ENCODE measurements around the gene VDAC2.

Gene VDAC2

DNA sequence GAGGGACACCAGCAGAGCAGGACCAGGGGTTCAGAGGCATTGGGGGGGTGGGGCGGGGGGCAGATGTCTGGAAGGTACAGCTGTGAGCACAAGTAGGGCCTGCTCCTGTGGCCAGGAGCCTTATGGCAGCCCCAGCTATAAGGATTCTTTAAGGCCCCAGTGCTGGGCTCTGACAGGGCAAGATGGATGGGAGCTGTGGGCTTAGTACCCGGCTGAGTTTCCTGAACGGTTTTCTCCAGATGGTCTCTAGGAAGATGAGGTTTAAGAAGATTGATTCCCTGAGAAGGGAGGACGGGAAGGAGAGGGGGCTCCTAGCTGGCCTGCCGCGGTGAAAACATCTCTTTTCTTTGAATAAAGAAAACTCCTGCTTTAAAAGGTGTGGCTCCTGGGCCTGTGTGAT lies 55.3 kb downstream of the VDAC2 start:
- Histone ChIP-seq H3K27me3 (ENCODE audit: insufficient read depth, low read length, poor library complexity) (no peaks in the 10 kb centered on the region), H3K27ac (ENCODE audit: low read depth, low read length) (no peak overlapping the region), H3K4me3 (ENCODE audit: low read length) (no peak overlapping the region), H2BK15ac (replicated peaks; ENCODE audit: low read depth) (no peak overlapping the region), H3K23ac (ENCODE audit: low read length) (no peak overlapping the region), H3K18ac (ENCODE audit: low read length) (no peak overlapping the region), H3K9ac (ENCODE audit: low read length) (no peak overlapping the region), H2BK120ac (ENCODE audit: low read depth, low read length) (no peak overlapping the region), H3K79me1 (ENCODE audit: low read length) (no peaks in the 10 kb centered on the region), H3K79me2 (ENCODE audit: control insufficient read depth, insufficient read depth, low read length) (no peaks in the 10 kb centered on the region), H3K4me2 (ENCODE audit: low read length) (no peak overlapping the region), H4K5ac (ENCODE audit: low read length) (no peak overlapping the region), H3K4me1 (ENCODE audit: control insufficient read depth, low read depth, low read length) (no peaks in the 10 kb centered on the region), H3K4ac (ENCODE audit: low read depth, low read length) (no peak overlapping the region), H3K56ac (ENCODE audit: low read length) (no peak overlapping the region), H2AK5ac (ENCODE audit: low read length) (no peak overlapping the region), H2BK5ac (ENCODE audit: low read length) (no peak overlapping the region), H3K36me3 (ENCODE audit: control insufficient read depth, insufficient read depth, low read length) (no peaks in the 10 kb centered on the region), H4K8ac (ENCODE audit: low read depth, low read length) (no peak overlapping the region)
- no CpG with 5 or more reads among the region's 6 CpGs for WGBS (ENCODE audit: extremely low coverage, insufficient coverage, low lambda C conversion rate)
- no peak for DNase-seq

DNA sequence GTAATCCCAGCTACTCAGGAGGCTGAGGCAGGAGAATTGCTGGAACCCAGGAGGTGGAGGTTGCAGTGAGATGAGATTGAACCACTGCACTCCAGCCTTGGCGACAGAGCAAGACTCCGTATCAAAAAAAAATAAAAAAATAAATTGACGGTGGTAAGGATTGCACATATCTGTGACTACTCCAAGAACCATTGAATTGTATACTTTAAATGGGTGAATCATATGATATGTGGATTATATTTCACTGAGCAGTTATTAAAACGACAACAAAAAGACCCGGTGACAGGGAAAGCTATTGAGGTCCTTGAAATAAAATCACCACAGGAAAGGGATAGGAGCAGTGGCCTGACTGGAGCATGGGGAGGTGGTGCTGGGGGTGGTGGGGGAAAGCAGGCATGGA lies 56.3 kb downstream of the VDAC2 start:
- H3K27me3 ChIP-seq (ENCODE audit: insufficient read depth, low read length, poor library complexity) = no peaks in the 10 kb centered on the region
- no peak overlapping the region for H3K27ac ChIP-seq (ENCODE audit: low read depth, low read length)
- no peak overlapping the region for H3K56ac ChIP-seq (ENCODE audit: low read length)
- no peak overlapping the region for H4K5ac ChIP-seq (ENCODE audit: low read length)
- no peaks in the 10 kb centered on the region for H3K4me1 ChIP-seq (ENCODE audit: control insufficient read depth, low read depth, low read length)
- H3K18ac ChIP-seq (ENCODE audit: low read length) = no peak overlapping the region
- no peaks in the 10 kb centered on the region for H3K79me1 ChIP-seq (ENCODE audit: low read length)
- DNase-seq = no peak
- H3K79me2 ChIP-seq (ENCODE audit: control insufficient read depth, insufficient read depth, low read length) = no peaks in the 10 kb centered on the region
- H2BK120ac ChIP-seq (ENCODE audit: low read depth, low read length) = no peak overlapping the region
- WGBS (ENCODE audit: extremely low coverage, insufficient coverage, low lambda C conversion rate) = no CpG with 5 or more reads among the region's 5 CpGs
- no peak overlapping the region for H2AK5ac ChIP-seq (ENCODE audit: low read length)
- no peak overlapping the region for H2BK15ac ChIP-seq (replicated peaks; ENCODE audit: low read depth)
- no peak overlapping the region for H4K8ac ChIP-seq (ENCODE audit: low read depth, low read length)
- no peak overlapping the region for H2BK5ac ChIP-seq (ENCODE audit: low read length)
- no peak overlapping the region for H3K4me3 ChIP-seq (ENCODE audit: low read length)
- H3K9ac ChIP-seq (ENCODE audit: low read length) = no peak overlapping the region
- H3K36me3 ChIP-seq (ENCODE audit: control insufficient read depth, insufficient read depth, low read length) = no peaks in the 10 kb centered on the region
- H3K23ac ChIP-seq (ENCODE audit: low read length) = no peak overlapping the region
- no peak overlapping the region for H3K4me2 ChIP-seq (ENCODE audit: low read length)
- H3K4ac ChIP-seq (ENCODE audit: low read depth, low read length) = no peak overlapping the region

DNA sequence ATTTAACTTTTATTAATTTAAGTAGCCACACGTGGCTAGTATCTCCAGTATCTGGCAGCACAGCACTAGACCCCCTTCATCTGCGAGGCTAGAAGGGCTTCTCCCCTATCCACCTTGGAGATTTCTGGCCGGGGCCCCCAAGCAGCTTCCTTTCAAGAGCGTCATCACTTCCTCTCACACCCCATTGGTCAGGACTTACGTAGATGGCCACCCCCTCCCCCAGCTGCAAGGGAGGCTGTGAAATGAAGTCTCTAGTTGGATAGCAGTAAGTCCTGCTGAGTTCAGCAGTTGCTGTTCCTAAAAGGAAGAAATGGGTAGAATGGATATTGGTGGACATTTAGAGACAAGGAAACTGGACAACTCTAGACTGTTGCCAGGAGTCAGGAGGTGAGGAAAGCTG lies 59.0 kb downstream of the VDAC2 start:
- Histone ChIP-seq H3K4me1 (ENCODE audit: control insufficient read depth, low read depth, low read length) (no peaks in the 10 kb centered on the region), H3K56ac (ENCODE audit: low read length) (no peak overlapping the region), H3K79me2 (ENCODE audit: control insufficient read depth, insufficient read depth, low read length) (no peaks in the 10 kb centered on the region), H2BK15ac (replicated peaks; ENCODE audit: low read depth) (no peak overlapping the region), H3K36me3 (ENCODE audit: control insufficient read depth, insufficient read depth, low read length) (no peaks in the 10 kb centered on the region), H3K27me3 (ENCODE audit: insufficient read depth, low read length, poor library complexity) (no peaks in the 10 kb centered on the region), H3K4ac (ENCODE audit: low read depth, low read length) (no peak overlapping the region), H2BK5ac (ENCODE audit: low read length) (no peak overlapping the region), H3K79me1 (ENCODE audit: low read length) (no peaks in the 10 kb centered on the region), H4K8ac (ENCODE audit: low read depth, low read length) (no peak overlapping the region), H3K27ac (ENCODE audit: low read depth, low read length) (no peak overlapping the region), H2BK120ac (ENCODE audit: low read depth, low read length) (no peak overlapping the region), H4K5ac (ENCODE audit: low read length) (no peak overlapping the region), H3K18ac (ENCODE audit: low read length) (no peak overlapping the region), H3K4me3 (ENCODE audit: low read length) (no peak overlapping the region), H3K23ac (ENCODE audit: low read length) (no peak overlapping the region), H2AK5ac (ENCODE audit: low read length) (no peak overlapping the region), H3K9ac (ENCODE audit: low read length) (no peak overlapping the region), H3K4me2 (ENCODE audit: low read length) (no peak overlapping the region)
- DNase-seq = no peak
- no CpG with 5 or more reads among the region's 5 CpGs for WGBS (ENCODE audit: extremely low coverage, insufficient coverage, low lambda C conversion rate)

DNA sequence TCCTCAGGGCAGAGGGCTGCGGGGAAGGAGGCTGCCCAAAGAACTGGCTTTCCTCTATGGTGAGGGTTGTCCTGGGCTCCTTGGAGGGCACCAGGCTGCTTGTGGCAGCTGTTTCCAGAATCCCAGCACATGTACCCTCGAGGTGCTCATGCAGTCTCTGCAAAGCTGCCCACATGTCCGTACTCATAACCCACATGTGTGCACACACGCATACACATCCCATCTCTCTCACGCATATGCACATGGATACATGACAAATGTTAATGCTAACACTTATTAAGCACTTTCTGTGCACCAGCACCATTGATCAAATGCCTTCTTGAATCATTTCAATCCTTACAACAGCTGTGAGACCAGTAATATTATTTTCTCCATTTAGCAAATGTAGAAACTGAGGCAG lies 61.5 kb downstream of the VDAC2 start:
- Histone ChIP-seq H3K36me3 (ENCODE audit: control insufficient read depth, insufficient read depth, low read length) (no peaks in the 10 kb centered on the region), H3K4me2 (ENCODE audit: low read length) (no peak overlapping the region), H4K8ac (ENCODE audit: low read depth, low read length) (no peak overlapping the region), H3K79me2 (ENCODE audit: control insufficient read depth, insufficient read depth, low read length) (no peaks in the 10 kb centered on the region), H3K4me3 (ENCODE audit: low read length) (no peak overlapping the region), H3K27ac (ENCODE audit: low read depth, low read length) (no peak overlapping the region), H3K27me3 (ENCODE audit: insufficient read depth, low read length, poor library complexity) (no peaks in the 10 kb centered on the region), H2AK5ac (ENCODE audit: low read length) (no peak overlapping the region), H3K56ac (ENCODE audit: low read length) (no peak overlapping the region), H3K4me1 (ENCODE audit: control insufficient read depth, low read depth, low read length) (no peaks in the 10 kb centered on the region), H4K5ac (ENCODE audit: low read length) (no peak overlapping the region), H3K18ac (ENCODE audit: low read length) (no peak overlapping the region), H2BK120ac (ENCODE audit: low read depth, low read length) (no peak overlapping the region), H2BK5ac (ENCODE audit: low read length) (no peak overlapping the region), H3K23ac (ENCODE audit: low read length) (no peak overlapping the region), H3K9ac (ENCODE audit: low read length) (no peak overlapping the region), H3K4ac (ENCODE audit: low read depth, low read length) (no peak overlapping the region), H3K79me1 (ENCODE audit: low read length) (no peaks in the 10 kb centered on the region), H2BK15ac (replicated peaks; ENCODE audit: low read depth) (no peak overlapping the region)
- WGBS (ENCODE audit: extremely low coverage, insufficient coverage, low lambda C conversion rate) = no CpG with 5 or more reads among the region's 5 CpGs
- DNase-seq = no peak

DNA sequence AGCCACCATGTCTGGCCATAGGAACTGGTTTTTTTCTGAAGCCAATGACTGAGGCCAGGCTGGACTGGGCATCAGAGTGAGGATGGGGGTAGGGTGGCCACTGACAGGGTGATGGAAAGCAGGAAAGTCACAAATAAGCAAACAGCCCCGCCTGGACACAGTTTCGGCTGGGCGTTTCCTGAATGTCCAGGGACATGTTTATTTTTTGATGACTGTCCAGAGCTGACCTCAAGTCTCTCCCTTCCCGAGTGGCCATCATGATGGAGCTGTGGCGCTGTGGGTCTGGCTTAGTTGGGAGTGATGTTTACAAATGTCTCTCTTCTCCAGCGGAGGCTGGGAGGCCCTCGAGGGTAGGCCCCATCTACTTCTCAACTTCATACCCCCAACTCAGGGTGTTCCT lies 62.3 kb downstream of the VDAC2 start:
- Histone ChIP-seq H3K9ac (ENCODE audit: low read length) (no peak overlapping the region), H3K79me2 (ENCODE audit: control insufficient read depth, insufficient read depth, low read length) (no peaks in the 10 kb centered on the region)

DNA sequence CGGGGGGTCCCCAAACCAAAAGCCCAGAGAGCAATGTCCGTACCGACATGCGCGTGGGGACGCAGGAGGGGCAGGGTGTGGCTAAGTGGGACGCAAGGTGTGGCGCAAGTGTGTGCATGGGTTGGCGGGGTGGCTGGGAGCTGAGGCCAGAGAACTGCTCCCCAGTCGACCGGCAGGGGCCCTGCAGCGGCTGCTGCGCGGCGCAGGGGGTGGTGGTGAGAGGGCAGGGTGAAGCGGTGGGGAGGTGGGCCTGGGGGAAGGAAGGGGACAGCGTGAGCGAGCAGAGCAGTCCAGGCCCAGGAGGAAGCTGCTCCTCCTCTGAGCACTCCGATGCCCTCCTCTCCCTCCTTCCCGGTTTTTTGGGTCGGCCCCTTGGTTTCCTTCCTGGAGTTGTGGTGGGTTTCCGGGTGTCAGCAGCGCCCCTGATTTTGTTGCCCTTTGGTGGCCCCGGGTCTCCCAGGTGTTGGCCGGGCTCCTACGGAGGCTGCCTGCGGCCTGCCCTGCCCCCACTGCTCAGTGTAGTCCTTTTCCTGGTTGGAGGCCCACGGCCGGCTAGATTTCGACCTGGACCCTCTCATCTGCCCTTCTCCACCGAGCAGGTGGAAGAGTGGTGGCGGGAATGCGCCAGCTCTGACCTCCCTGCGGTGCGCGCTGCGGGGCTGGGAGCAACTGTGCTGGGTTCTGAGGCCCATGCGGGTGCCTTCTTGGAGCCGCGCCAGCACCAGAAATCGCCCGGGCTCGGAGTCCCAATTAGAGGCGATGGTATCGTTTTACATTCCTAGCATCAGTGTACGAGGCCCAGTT lies 65.7 kb downstream of the VDAC2 start:
- Histone ChIP-seq H3K27ac (ENCODE audit: low read depth, low read length) (no peak overlapping the region), H3K18ac (ENCODE audit: low read length) (no peak overlapping the region), H2AK5ac (ENCODE audit: low read length) (no peak overlapping the region), H3K79me2 (ENCODE audit: control insufficient read depth, insufficient read depth, low read length) (no peaks in the 10 kb centered on the region), H4K5ac (ENCODE audit: low read length) (no peak overlapping the region), H2BK120ac (ENCODE audit: low read depth, low read length) (no peak overlapping the region), H3K4me1 (ENCODE audit: control insufficient read depth, low read depth, low read length) (no peaks in the 10 kb centered on the region), H3K56ac (ENCODE audit: low read length) (peak overlapping the region; percentile 49), H3K23ac (ENCODE audit: low read length) (no peak overlapping the region), H2BK5ac (ENCODE audit: low read length) (no peak overlapping the region), H2BK15ac (replicated peaks; ENCODE audit: low read depth) (no peak overlapping the region), H3K27me3 (ENCODE audit: insufficient read depth, low read length, poor library complexity) (no peaks in the 10 kb centered on the region), H3K4ac (ENCODE audit: low read depth, low read length) (no peak overlapping the region), H3K9ac (ENCODE audit: low read length) (peak overlapping the region; percentile 27), H3K79me1 (ENCODE audit: low read length) (no peaks in the 10 kb centered on the region), H4K8ac (ENCODE audit: low read depth, low read length) (no peak overlapping the region), H3K4me2 (ENCODE audit: low read length) (no peak overlapping the region), H3K36me3 (ENCODE audit: control insufficient read depth, insufficient read depth, low read length) (no peaks in the 10 kb centered on the region), H3K4me3 (ENCODE audit: low read length) (no peak overlapping the region)
- no peak for DNase-seq
- WGBS (ENCODE audit: extremely low coverage, insufficient coverage, low lambda C conversion rate) = no CpG with 5 or more reads among the region's 46 CpGs

More for the DNA sequence above, 62.3 kb downstream of the VDAC2 start:
- Histone ChIP-seq H3K18ac (ENCODE audit: low read length) (no peak overlapping the region), H2BK5ac (ENCODE audit: low read length) (no peak overlapping the region), H2BK15ac (replicated peaks; ENCODE audit: low read depth) (no peak overlapping the region), H3K4ac (ENCODE audit: low read depth, low read length) (no peak overlapping the region), H3K36me3 (ENCODE audit: control insufficient read depth, insufficient read depth, low read length) (no peaks in the 10 kb centered on the region), H3K4me3 (ENCODE audit: low read length) (no peak overlapping the region), H4K8ac (ENCODE audit: low read depth, low read length) (no peak overlapping the region), H3K4me1 (ENCODE audit: control insufficient read depth, low read depth, low read length) (no peaks in the 10 kb centered on the region), H2AK5ac (ENCODE audit: low read length) (no peak overlapping the region), H3K23ac (ENCODE audit: low read length) (no peak overlapping the region), H3K79me1 (ENCODE audit: low read length) (no peaks in the 10 kb centered on the region), H3K56ac (ENCODE audit: low read length) (no peak overlapping the region), H3K27ac (ENCODE audit: low read depth, low read length) (no peak overlapping the region), H2BK120ac (ENCODE audit: low read depth, low read length) (no peak overlapping the region), H3K27me3 (ENCODE audit: insufficient read depth, low read length, poor library complexity) (no peaks in the 10 kb centered on the region), H3K4me2 (ENCODE audit: low read length) (no peak overlapping the region), H4K5ac (ENCODE audit: low read length) (no peak overlapping the region)
- WGBS (ENCODE audit: extremely low coverage, insufficient coverage, low lambda C conversion rate) = no CpG with 5 or more reads among the region's 7 CpGs
- no peak for DNase-seq
